IPS-NIHi7 (cell line): ENCODE measurements around the gene TTC36.
"Not testable (repeated sequence)": the region's sequence is repeated elsewhere in the genome, so short reads cannot be mapped to it uniquely, and the experiment has no call there.

ENCODE experiments used
- DNase-seq: peaks from one replicate; pipeline ENCODE4 v3.0.0; 2012; ENCODE audit warnings: mixed read lengths; ENCODE audit errors: extremely low spot score

Gene TTC36, protein sequence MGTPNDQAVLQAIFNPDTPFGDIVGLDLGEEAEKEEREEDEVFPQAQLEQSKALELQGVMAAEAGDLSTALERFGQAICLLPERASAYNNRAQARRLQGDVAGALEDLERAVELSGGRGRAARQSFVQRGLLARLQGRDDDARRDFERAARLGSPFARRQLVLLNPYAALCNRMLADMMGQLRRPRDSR

DNA sequence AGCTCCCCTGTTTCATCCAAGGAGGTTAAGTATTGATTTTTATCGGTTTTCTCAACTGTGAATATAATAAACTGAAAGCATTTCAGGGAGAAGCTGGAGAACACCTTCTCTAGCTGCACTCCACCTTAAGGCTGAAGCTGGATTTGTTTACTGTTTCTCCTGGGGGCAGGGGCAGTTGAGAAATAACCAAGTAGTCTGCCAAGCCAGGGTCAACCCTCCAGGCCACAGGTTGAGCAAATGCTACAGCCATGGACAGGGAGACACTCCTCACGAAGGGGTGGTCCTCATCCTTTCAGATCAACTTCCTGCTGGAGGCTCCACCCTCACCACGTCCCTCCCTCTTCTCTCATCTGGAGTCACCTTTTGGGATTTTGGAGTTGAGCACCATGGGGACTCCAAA is at the start of gene TTC36:
TSS of gene TTC36 (plus strand) at position 366 of the 400 bp plus-strand sequence. CDS start at position 387, 21 bp downstream.
- DNase-seq, result peak; percentile 53

GRCh38 chr11:118481238-118481637 is 46.0 kb upstream of the TTC36 start:
- not testable (repeated sequence) for DNase-seq

GRCh38 chr11:118484405-118484804 is 42.9 kb upstream of the TTC36 start:
- DNase-seq, result no peak

- no peak for DNase-seq
These were observed 42.0 kb upstream of the TTC36 start for GRCh38 chr11:118485273-118485672.

DNA sequence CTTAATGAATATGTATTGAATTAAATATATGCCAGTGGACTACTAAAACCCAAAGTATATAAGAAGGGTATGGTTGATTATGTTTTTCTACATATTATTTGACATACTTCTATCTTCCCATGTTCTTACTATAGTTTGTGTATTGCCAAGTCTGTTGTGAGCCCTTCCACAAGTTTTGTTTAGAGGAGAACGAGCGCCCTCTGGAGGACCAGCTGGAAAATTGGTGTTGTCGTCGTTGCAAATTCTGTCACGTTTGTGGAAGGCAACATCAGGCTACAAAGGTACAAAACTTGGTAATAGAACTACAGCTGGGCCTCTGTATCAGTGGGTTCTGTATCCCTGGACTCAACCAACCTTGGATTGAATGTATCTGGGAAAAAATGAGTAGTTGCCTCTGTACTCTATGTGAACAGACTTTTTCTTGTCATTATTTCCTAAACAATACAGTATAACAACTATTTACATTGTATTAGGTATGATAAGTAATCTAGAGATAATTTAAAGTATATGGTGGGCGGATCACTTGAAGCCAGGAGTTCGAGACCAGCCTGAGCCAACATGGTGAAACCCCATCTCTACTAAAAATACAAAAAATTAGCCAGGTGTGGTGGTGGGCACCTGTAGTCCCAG is 38.7 kb upstream of the TTC36 start:
- peak; percentile 82 for DNase-seq

GRCh38 chr11:118491041-118491440 is 36.2 kb upstream of the TTC36 start:
- no peak for DNase-seq

DNA sequence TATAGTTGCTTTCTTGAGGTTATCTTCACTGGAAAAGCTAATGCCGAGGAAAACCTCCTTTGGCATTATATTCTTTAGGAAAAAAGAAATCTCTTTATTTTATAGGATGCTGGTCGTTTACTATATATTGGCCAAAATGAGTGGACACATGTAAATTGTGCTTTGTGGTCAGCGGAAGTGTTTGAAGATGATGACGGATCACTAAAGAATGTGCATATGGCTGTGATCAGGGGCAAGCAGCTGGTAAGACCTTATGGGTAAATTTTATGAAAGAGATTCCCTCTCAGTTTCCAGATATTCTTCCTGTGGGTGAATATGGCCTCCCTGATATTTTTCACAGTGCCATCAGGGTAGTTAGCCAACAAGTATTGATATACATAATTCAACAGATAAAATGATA is 29.4 kb upstream of the TTC36 start:
- no peak for DNase-seq

GRCh38 chr11:118503216-118503615 is 24.1 kb upstream of the TTC36 start:
- DNase-seq, result no peak

GRCh38 chr11:118511601-118512000 is 15.7 kb upstream of the TTC36 start:
- no peak for DNase-seq

GRCh38 chr11:118514103-118514502 is 13.2 kb upstream of the TTC36 start:
- no peak for DNase-seq

GRCh38 chr11:118519549-118519948 is 7.7 kb upstream of the TTC36 start:
- DNase-seq, result no peak

GRCh38 chr11:118521892-118522311 is 5.4 kb upstream of the TTC36 start:
- DNase-seq, result no peak

DNA sequence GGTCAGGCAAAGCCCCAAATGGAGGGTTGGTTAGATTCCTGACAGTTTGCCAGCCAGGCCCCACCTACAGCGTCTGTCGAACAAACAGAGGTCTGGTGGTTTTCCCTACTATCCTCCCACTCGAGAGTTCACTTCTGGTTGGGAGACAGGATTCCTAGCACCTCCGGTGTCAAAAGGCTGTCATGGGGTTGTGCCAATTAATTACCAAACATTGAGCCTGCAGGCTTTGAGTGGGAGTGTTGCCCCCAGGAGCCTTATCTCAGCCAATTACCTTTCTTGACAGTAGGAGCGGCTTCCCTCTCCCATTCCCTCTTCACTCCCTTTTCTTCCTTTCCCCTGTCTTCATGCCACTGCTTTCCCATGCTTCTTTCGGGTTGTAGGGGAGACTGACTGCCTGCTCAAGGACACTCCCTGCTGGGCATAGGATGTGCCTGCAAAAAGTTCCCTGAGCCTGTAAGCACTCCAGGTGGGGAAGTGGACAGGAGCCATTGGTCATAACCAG is 4.7 kb upstream of the TTC36 start:
- peak; percentile 74 for DNase-seq

- no peak for DNase-seq
These were observed 2.9 kb upstream of the TTC36 start for GRCh38 chr11:118524356-118524755.

- DNase-seq, result no peak
These were observed 2.4 kb upstream of the TTC36 start for GRCh38 chr11:118524757-118525470.

- no peak for DNase-seq
These were observed 586 bp upstream of the TTC36 start for GRCh38 chr11:118526688-118527087.

- no peak for DNase-seq
These were observed 1.2 kb downstream of the TTC36 start for GRCh38 chr11:118528511-118528910.

DNA sequence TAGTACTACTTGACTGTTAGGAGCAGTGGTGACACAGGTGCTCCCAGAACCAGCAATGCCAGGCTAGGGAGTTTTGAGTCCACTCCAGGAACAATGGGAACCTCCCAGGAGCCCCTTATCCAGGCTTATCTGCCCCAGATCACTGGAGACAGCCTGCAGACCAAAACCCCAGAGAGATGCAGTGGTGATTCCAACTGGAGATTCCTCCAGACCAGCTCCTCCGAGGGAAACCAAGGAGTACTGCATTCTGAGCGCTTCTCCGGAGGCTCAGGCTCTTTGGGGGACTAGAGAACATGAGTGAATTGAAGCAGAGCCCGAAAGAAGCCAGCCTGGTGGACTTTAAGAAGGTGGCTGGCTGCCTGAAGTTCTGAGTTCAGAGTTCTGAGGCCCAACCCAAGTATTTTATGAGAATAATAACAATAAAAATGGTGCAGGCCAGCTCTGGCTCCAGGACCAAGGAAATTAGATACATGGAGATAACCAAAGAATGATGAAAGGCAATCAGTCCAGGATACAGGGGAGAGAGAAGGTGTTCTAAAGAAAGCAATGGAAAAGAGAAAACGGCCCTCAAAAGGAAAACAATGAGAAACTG is 2.4 kb downstream of the TTC36 start:
- no peak for DNase-seq

DNA sequence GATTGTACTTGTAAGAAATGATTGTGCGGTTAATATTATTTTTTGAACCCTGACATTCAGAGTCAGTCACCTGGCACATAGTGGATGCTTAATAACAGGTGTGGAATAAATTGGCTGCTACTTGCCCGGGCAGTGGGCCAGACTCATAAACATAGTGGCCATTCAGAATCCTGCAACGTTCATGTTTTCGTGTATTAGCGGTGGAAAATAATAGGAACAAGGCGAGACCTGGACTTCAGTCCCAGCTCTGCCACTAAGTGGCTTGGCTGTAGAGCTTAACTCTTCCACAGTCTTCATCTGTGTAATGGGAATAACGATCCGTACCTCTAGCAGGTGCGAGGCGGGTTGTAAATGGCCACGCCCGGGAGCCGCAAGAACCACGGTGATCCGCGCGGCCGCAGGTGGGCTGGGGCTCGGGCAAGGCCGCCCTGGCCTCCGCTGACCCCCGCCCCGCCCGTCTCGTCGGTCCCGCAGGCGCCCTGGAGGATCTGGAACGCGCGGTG is 3.0 kb downstream of the TTC36 start:
- no peak for DNase-seq

DNA sequence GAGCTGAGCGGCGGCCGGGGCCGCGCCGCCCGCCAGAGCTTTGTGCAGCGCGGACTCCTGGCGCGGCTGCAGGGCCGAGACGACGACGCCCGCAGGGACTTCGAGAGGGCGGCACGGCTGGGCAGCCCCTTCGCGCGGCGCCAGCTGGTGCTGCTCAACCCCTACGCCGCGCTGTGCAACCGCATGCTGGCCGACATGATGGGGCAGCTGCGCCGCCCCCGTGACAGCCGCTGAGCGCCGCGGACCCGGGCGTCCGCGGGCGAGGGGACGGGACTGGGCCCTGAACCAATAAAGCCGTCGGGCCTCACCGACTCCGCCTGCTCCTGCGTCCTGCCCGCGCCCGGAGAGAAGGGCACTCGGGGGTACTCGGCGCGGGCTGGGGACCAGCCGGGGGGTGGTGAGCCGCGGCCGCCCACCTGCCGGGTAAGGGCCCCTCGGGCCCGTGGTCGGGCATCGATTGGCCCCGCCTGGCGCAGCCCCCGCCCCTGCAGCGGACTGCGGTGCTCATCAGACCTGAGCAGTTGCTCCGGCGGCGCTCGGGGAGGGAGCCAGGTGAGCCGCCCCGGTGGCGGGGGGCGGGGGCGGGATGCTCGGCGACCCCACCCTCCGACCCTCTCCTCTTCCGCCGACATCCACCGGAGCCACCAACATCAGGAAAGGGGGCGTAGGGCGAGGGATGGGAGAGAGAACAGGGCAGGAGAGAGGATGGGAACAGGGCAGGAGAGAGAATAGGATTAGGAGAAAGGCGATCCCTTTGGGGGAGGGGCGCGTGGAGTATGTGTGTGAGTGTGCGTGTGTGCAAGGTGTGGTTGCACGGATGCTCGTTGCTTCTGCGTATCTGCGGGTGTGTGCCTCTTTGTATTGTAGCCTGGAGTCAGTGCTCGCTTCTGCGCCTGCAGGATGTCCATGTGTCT is 3.7 kb downstream of the TTC36 start, which contains the start of gene TMEM25:
TSS of gene TMEM25 (plus strand) at position 510 of the 914 bp plus-strand sequence. CDS start 610 bp downstream, outside the sequence.
- peak; percentile 97 for DNase-seq

- DNase-seq, result peak; percentile 50
These were observed 4.4 kb downstream of the TTC36 start for GRCh38 chr11:118531597-118532084.
